Measurements from ENCODE around the gene MX2.
A peak's percentile ranks its signal among the peaks of the same experiment; 100 is the strongest.

Gene MX2

DNA sequence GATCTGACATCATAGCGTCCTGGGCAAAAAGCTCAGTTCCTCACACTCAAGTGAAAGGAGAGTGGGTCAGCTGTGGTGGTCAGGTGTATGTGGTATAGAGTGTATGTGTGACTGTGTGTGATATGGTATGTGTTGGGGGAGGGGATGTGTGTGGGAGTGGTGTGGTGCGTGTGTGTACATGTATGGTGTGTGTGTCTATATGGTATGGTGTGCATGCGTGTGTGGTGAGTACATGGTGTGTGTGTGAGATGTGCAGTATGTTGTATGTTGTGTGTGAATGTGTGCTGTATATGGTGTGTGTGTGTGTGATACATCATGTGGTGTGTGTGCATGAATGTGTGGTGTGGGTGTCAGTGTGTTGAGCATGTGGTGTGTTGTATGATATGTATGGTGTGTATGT, 24.3 kb upstream of the MX2 start:
- Histone ChIP-seq H3K4me3 (no peak overlapping the region), H3K36me3 (no peaks in the 10 kb centered on the region), H3K9ac (no peak overlapping the region), H3K9me3 (peaks cover 14% of the 10 kb centered on the region), H3K27me3 (no peaks in the 10 kb centered on the region), H4K20me1 (no peaks in the 10 kb centered on the region), H3K27ac (no peak overlapping the region), H3K4me1 (no peaks in the 10 kb centered on the region), H3K4me2 (no peak overlapping the region)
- TF ChIP-seq Cebpa-rat (IDR thresholded peaks at IDR 0.05) = no peak

DNA sequence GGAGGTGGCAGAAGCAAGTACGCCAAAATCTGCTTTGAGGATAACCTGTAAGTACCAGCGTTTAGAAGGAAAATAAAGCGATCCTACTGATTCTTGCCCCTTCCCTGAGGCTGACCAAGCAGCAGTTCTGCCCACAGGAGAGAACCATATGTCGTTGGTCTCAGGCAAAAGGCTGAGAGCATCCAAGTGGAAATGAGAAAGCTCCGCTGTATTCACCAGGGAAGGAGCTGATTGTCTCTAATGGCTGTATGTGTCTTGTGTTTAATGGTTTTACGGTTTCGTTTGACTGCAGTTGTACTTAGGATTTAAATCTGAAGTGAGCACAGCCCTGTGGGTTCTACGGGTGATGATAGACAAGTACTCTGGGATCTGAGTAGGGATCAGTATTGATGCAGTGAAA, 23.4 kb upstream of the MX2 start:
- peak overlapping the region; percentile 4; the same call in 1 of the 2 replicates for H3K4me2 ChIP-seq
- TF ChIP-seq Cebpa-rat (IDR thresholded peaks at IDR 0.05) = no peak
- H3K27ac ChIP-seq = no peak overlapping the region
- H4K20me1 ChIP-seq = no peaks in the 10 kb centered on the region
- H3K27me3 ChIP-seq = no peaks in the 10 kb centered on the region
- no peaks in the 10 kb centered on the region for H3K36me3 ChIP-seq
- H3K9ac ChIP-seq = no peak overlapping the region
- H3K4me3 ChIP-seq = no peak overlapping the region
- H3K4me1 ChIP-seq = no peaks in the 10 kb centered on the region
- peaks cover 16% of the 10 kb centered on the region for H3K9me3 ChIP-seq

GRCh38 chr21:41342035-41342434, 19.8 kb upstream of the MX2 start:
- Histone ChIP-seq H3K27me3 (no peaks in the 10 kb centered on the region), H4K20me1 (no peaks in the 10 kb centered on the region), H3K4me1 (no peaks in the 10 kb centered on the region; the same call in 1 of the 2 replicates), H3K4me2 (no peak overlapping the region), H3K9ac (no peak overlapping the region), H3K27ac (no peak overlapping the region), H3K4me3 (no peak overlapping the region), H3K9me3 (0 out of 2 replicates have a peak, but pooled peaks cover 3% of the 10 kb centered on the region), H3K36me3 (no peaks in the 10 kb centered on the region)
- TF ChIP-seq Cebpa-rat (IDR thresholded peaks at IDR 0.05) = no peak

DNA sequence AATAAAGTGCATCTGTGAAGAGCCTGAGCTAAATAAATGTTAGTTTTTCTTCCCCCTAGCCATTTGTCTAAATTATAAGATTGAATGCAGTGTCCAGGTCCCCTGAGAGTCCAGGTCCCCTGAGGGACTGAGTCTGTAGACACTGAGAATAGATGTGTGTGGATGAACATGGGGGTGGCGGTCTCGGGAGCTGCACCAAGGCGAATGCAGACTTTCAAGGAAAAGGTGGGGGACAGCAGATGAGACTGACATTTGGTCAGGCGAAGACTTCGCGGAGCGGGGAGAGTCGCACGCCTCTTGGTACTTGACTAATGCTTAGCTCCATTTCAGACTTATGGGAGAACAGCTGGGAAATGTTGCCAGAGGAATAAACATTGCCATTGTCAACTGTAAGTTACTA, 17.7 kb upstream of the MX2 start:
- Histone ChIP-seq H3K4me3 (no peak overlapping the region), H4K20me1 (no peaks in the 10 kb centered on the region), H3K9me3 (0 out of 2 replicates have a peak, but pooled peaks cover 3% of the 10 kb centered on the region), H3K4me1 (no peaks in the 10 kb centered on the region; the same call in none of the 2 replicates), H3K4me2 (no peak overlapping the region), H3K27ac (no peak overlapping the region), H3K27me3 (no peaks in the 10 kb centered on the region), H3K36me3 (no peaks in the 10 kb centered on the region), H3K9ac (no peak overlapping the region)
- no peak for TF ChIP-seq Cebpa-rat (IDR thresholded peaks at IDR 0.05)

DNA sequence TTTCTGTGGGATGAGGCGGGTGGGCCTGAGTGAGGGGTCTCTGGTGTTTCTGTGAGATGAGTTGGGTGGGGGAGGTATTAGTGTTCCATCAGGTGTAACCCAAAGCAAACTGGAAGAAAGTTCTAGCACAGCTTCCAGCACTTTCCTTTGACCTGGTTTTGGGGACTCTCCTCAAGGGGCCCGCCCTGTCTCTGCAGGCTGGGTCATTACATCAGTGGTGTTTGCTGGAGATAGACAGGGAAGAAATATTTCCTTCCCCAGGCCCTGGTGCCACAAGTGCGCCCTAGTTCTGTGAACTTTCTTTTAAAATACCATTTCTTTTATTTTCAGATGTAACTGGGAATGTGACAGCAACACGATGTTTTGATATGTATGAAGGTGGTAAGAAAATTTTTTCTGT, 16.5 kb upstream of the MX2 start:
- 0 out of 2 replicates have a peak, but pooled peaks cover 3% of the 10 kb centered on the region for H3K9me3 ChIP-seq
- no peak overlapping the region for H3K4me3 ChIP-seq
- H3K4me2 ChIP-seq = no peak overlapping the region
- no peak overlapping the region for H3K9ac ChIP-seq
- no peaks in the 10 kb centered on the region for H3K27me3 ChIP-seq
- H3K4me1 ChIP-seq = no peaks in the 10 kb centered on the region; the same call in none of the 2 replicates
- no peaks in the 10 kb centered on the region for H3K36me3 ChIP-seq
- no peak for TF ChIP-seq Cebpa-rat (IDR thresholded peaks at IDR 0.05)
- H4K20me1 ChIP-seq = no peaks in the 10 kb centered on the region
- no peak overlapping the region for H3K27ac ChIP-seq

DNA sequence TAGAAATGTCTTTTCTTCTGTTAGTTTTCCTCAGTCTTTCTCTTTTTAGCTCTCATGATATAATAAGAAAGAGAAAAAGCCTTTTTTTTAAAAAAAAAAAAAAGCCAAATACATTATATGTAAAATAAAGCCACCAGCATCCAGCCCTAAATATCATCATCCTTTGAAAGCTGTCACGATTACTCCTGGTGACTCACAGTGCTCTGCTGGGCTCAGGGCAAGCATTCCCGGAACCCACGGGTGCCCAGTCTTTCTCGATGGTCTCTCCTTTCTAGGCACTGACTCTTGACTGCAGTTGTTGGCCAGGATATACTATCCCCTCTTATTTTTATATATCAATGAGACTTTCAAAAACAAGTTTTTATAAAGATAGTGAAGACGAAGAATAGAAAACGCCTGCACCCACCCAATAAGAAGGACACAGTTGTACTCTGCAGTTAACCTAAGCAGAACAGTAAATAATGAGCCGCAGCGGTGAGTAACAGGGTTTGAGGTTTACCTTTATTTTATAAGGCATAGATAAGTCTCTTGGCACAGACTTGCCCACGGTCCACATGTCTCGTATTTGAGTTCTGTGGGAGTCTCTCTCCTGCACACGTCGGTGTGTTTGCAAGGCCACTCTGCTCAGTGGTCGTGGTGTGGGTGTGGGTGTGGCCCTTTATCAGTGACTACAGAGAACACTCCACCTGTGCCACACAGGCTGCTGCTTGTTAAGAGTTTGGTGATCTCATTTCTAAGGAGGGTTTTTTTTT, 15.7 kb upstream of the MX2 start:
- 0 out of 2 replicates have a peak, but pooled peaks cover 3% of the 10 kb centered on the region for H3K9me3 ChIP-seq
- H3K9ac ChIP-seq = no peak overlapping the region
- no peak overlapping the region for H3K4me2 ChIP-seq
- H3K27ac ChIP-seq = no peak overlapping the region
- H4K20me1 ChIP-seq = no peaks in the 10 kb centered on the region
- no peaks in the 10 kb centered on the region for H3K36me3 ChIP-seq
- no peaks in the 10 kb centered on the region for H3K27me3 ChIP-seq
- no peak overlapping the region for H3K4me3 ChIP-seq
- H3K4me1 ChIP-seq = no peaks in the 10 kb centered on the region; the same call in none of the 2 replicates
- TF ChIP-seq Cebpa-rat (IDR thresholded peaks at IDR 0.05) = no peak

DNA sequence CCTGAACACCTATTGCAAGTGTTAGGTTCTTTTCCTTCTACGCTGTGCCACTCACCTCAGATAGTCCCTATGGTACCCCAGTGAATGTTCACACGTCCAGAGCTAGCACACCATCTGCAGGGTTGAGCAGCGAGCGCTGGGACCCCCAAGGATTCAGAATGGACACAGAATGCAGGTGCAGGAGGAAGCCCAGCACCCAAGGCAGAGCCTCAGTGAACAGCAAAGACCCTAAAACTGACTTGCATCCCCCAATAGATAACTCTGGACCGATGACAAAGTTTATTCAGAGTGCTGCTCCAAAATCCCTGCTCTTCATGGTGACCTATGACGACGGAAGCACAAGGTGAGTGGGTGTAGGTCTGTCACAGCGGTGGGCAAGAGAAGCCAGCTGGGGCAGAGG, 15.1 kb upstream of the MX2 start:
- Histone ChIP-seq H3K27ac (no peak overlapping the region), H3K4me1 (no peaks in the 10 kb centered on the region; the same call in none of the 2 replicates), H3K9me3 (0 out of 2 replicates have a peak, but pooled peaks cover 3% of the 10 kb centered on the region), H3K9ac (no peak overlapping the region), H3K4me2 (no peak overlapping the region), H3K27me3 (no peaks in the 10 kb centered on the region), H4K20me1 (no peaks in the 10 kb centered on the region), H3K36me3 (no peaks in the 10 kb centered on the region), H3K4me3 (no peak overlapping the region)
- no peak for TF ChIP-seq Cebpa-rat (IDR thresholded peaks at IDR 0.05)

- no peaks in the 10 kb centered on the region for H3K9me3 ChIP-seq
Observed at GRCh38 chr21:41348434-41348833, 13.4 kb upstream of the MX2 start.

GRCh38 chr21:41349126-41349525, 12.7 kb upstream of the MX2 start:
- H3K27me3 ChIP-seq = no peaks in the 10 kb centered on the region
- H3K27ac ChIP-seq = no peak overlapping the region
- no peak overlapping the region for H3K4me3 ChIP-seq
- no peaks in the 10 kb centered on the region for H3K9me3 ChIP-seq
- H4K20me1 ChIP-seq = no peaks in the 10 kb centered on the region
- TF ChIP-seq Cebpa-rat (IDR thresholded peaks at IDR 0.05) = no peak
- no peaks in the 10 kb centered on the region for H3K36me3 ChIP-seq
- H3K4me2 ChIP-seq = no peak overlapping the region
- no peaks in the 10 kb centered on the region; the same call in none of the 2 replicates for H3K4me1 ChIP-seq
- H3K9ac ChIP-seq = no peak overlapping the region

More at GRCh38 chr21:41348434-41348833, 13.4 kb upstream of the MX2 start:
- no peaks in the 10 kb centered on the region; the same call in none of the 2 replicates for H3K4me1 ChIP-seq
- TF ChIP-seq Cebpa-rat (IDR thresholded peaks at IDR 0.05) = no peak
- no peaks in the 10 kb centered on the region for H4K20me1 ChIP-seq
- no peak overlapping the region for H3K27ac ChIP-seq
- no peak overlapping the region for H3K9ac ChIP-seq
- H3K36me3 ChIP-seq = no peaks in the 10 kb centered on the region
- H3K27me3 ChIP-seq = no peaks in the 10 kb centered on the region
- H3K4me3 ChIP-seq = no peak overlapping the region
- no peak overlapping the region; the same call in 1 of the 2 replicates for H3K4me2 ChIP-seq

DNA sequence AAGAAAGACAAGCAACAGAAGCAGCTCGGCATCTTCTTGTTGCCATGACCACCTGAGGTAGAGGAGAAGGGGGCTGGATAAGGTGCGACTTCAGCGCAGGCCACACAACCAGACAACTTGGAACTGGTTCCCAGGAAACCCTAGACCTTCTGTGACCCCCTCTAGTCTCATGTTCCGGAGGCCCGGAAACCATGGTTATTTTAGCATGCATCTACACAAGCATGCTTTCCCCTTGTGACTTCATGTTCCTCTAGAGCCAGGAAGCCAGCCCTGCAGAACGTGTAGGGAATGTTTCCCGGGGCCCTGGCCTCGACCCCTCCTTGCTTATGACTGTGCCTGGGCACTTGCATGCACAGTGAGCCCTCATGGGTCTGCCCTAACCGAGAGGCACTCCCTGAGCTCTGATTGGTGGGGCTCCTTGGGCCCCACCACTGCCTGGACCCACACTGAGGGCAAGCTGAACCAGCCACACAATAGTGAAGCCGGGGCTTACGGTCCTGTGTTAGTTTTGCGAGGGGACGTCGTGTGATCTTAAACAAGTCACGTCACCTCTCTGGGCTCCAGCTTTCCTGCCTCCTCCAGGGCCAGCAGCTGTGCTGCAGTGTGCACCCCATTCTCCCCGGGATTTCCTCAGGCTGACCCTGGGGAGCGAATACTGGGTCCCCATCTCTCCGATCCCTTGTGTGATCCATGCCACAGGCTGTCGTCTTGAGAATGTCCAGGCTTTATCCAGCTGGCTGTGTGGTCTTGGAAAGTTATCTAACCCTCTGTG, 12.0 kb upstream of the MX2 start:
- TF ChIP-seq Cebpa-rat (IDR thresholded peaks at IDR 0.05) = no peak
- no peak overlapping the region for H3K4me3 ChIP-seq

More for the DNA sequence above, 12.0 kb upstream of the MX2 start:
- H3K4me1 ChIP-seq = no peaks in the 10 kb centered on the region; the same call in 1 of the 2 replicates
- H3K4me2 ChIP-seq = no peak overlapping the region
- H4K20me1 ChIP-seq = no peaks in the 10 kb centered on the region
- no peak overlapping the region for H3K27ac ChIP-seq
- no peak overlapping the region for H3K9ac ChIP-seq
- H3K27me3 ChIP-seq = no peaks in the 10 kb centered on the region
- H3K36me3 ChIP-seq = no peaks in the 10 kb centered on the region
- H3K9me3 ChIP-seq = no peaks in the 10 kb centered on the region
